ENCODE results near the gene HMGN2.
"Not testable (repeated sequence)": the region's sequence is repeated elsewhere in the genome, so short reads cannot be mapped to it uniquely, and the experiment has no call there.

Gene HMGN2

DNA sequence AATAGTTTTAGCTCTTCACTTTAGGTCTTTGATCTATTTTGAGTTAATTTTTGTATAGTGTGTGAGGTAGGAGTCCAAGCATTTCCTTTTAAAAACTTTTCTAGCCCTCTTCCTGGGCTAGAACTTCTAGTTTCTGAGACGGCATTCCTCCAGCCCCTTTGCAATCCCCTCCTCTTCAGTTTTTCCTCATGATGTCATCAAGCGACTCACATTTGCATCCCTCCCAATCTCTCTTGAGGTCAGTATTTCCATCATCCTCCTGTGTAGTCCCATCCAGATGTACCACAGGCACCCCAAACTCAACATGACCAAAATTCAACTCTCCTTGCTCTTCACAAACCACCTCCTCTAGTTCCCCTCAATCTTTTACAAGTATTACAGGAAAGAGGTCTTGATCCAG lies 10.7 kb downstream of the HMGN2 start:
- H3K4me1 ChIP-seq (ENCODE audit: control insufficient read depth, insufficient read depth, low read length): no peaks in the 10 kb centered on the region
- no peak overlapping the region for H3K9ac ChIP-seq (ENCODE audit: low read length)
- H3K36me3 ChIP-seq (ENCODE audit: control insufficient read depth, insufficient read depth, low read length): no peaks in the 10 kb centered on the region
- no peaks in the 10 kb centered on the region for H3K9me3 ChIP-seq (ENCODE audit: control insufficient read depth, low read length)
- no peak overlapping the region for H3K4me3 ChIP-seq (ENCODE audit: low read length)
- no peaks in the 10 kb centered on the region for H3K27me3 ChIP-seq (ENCODE audit: control insufficient read depth, insufficient read depth, low read length)

DNA sequence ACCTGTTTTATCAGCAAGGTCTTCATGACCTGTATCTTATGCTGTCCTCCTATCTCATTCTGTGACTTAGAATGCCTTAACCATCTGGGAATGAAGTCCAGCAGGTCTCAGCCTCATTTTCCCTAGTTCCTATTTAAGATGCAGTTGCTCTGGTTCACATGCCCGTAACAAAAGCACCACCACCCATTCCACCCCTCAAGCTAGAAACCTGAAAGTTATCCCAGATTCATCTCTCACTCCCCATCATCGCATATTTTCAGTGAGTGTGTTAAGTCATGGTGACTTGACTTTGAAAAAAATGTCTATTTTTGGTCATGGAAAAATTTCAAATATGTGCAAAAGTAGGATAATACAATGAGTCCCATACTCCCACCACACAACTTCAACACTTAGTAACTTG lies 11.7 kb downstream of the HMGN2 start:
- H3K4me3 ChIP-seq (ENCODE audit: low read length): no peak overlapping the region
- H3K27me3 ChIP-seq (ENCODE audit: control insufficient read depth, insufficient read depth, low read length): no peaks in the 10 kb centered on the region
- H3K36me3 ChIP-seq (ENCODE audit: control insufficient read depth, insufficient read depth, low read length): no peaks in the 10 kb centered on the region
- H3K9ac ChIP-seq (ENCODE audit: low read length): no peak overlapping the region
- no peaks in the 10 kb centered on the region for H3K4me1 ChIP-seq (ENCODE audit: control insufficient read depth, insufficient read depth, low read length)
- no peaks in the 10 kb centered on the region for H3K9me3 ChIP-seq (ENCODE audit: control insufficient read depth, low read length)

DNA sequence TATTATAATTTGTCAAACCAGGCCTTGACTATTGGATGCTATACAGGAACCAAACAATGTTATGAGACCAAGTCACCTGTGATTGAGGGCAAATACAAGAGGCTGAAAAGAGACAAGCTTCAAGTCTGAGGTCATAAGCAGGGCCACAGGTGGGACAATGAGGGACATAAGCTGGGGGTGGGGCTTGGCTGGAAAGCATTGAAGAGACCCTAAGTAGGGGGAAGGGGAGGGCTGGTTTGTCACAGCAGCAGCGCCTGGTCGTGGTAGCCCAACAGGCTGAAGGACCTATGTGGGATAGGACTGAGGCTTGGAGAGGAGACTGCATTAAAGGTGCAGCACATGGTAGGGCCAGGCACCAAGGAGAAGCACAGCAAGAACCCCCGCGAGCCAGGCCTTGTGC lies 17.9 kb downstream of the HMGN2 start:
- H3K4me1 ChIP-seq (ENCODE audit: control insufficient read depth, insufficient read depth, low read length): no peaks in the 10 kb centered on the region
- H3K27me3 ChIP-seq (ENCODE audit: control insufficient read depth, insufficient read depth, low read length): peaks cover 3% of the 10 kb centered on the region
- no peak overlapping the region for H3K4me3 ChIP-seq (ENCODE audit: low read length)
- H3K36me3 ChIP-seq (ENCODE audit: control insufficient read depth, insufficient read depth, low read length): no peaks in the 10 kb centered on the region
- no peaks in the 10 kb centered on the region for H3K9me3 ChIP-seq (ENCODE audit: control insufficient read depth, low read length)
- H3K9ac ChIP-seq (ENCODE audit: low read length): no peak overlapping the region

DNA sequence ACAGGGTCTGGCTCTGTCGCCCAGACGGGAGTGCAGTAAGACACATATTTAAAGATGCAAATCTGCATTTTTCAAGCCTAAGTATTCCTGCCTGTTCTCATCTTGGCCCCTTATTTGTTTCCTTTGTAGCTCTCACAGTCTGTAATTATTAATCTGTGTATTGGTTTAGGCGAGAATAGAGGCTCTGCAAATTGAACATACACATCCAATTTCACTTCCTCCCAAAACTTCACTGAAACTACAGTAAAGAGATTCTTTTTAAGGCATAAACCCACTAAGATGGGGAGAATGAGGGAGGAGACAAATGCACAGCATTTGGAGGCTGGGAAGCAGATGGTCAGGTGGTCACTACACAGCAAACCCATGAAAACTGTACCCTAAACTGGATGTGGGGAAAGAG lies 21.0 kb downstream of the HMGN2 start:
- Histone ChIP-seq H3K36me3 (ENCODE audit: control insufficient read depth, insufficient read depth, low read length) (no peaks in the 10 kb centered on the region), H3K9me3 (ENCODE audit: control insufficient read depth, low read length) (no peaks in the 10 kb centered on the region), H3K27me3 (ENCODE audit: control insufficient read depth, insufficient read depth, low read length) (peaks cover 3% of the 10 kb centered on the region), H3K4me3 (ENCODE audit: low read length) (no peak overlapping the region), H3K9ac (ENCODE audit: low read length) (no peak overlapping the region), H3K4me1 (ENCODE audit: control insufficient read depth, insufficient read depth, low read length) (no peaks in the 10 kb centered on the region)

DNA sequence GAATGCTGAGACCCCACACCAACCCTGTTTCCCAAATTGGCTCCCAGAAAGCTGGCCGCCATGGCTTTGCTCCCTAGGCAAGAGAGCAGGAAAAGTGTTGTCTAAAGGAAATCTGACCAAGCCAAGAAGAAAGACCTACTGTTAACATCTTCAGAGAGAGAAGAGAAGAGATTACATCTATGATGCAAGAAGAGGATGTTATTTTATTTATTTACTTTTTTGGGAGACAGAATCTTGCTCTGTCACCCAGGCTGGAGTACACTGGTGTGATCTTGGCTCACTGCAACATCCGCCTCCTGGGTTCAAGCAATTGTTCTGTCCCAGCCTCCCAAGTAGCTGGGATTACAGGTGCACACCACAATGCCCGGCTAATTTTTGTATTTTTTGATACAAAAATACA lies 21.7 kb downstream of the HMGN2 start:
- peaks cover 3% of the 10 kb centered on the region for H3K27me3 ChIP-seq (ENCODE audit: control insufficient read depth, insufficient read depth, low read length)

DNA sequence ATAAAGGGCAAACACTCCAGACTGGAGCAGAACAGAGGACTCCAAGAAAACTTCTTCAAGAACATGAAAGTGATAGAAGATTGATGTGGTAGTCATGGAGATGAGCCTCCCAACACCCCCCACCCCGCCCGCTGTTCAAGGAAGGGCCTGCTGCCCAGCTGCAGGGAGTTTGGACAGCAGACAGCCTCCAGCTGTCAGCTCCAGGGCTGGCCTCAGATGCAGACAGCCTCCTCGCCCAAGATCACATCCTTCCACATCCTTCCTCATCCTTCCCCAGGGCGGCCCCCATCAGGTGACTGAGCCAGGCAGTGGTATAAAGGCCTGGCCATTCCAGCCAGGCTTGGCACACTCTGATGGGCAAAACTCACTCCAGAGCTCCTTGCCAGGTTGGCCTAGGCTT lies 24.6 kb downstream of the HMGN2 start:
- H3K27me3 ChIP-seq (ENCODE audit: control insufficient read depth, insufficient read depth, low read length): no peaks in the 10 kb centered on the region
- H3K36me3 ChIP-seq (ENCODE audit: control insufficient read depth, insufficient read depth, low read length): no peaks in the 10 kb centered on the region
- no peaks in the 10 kb centered on the region for H3K9me3 ChIP-seq (ENCODE audit: control insufficient read depth, low read length)
- H3K4me3 ChIP-seq (ENCODE audit: low read length): no peak overlapping the region
- H3K4me1 ChIP-seq (ENCODE audit: control insufficient read depth, insufficient read depth, low read length): peaks cover 15% of the 10 kb centered on the region
- H3K9ac ChIP-seq (ENCODE audit: low read length): no peak overlapping the region

More for the DNA sequence above, 21.7 kb downstream of the HMGN2 start:
- H3K4me3 ChIP-seq (ENCODE audit: low read length): no peak overlapping the region
- no peaks in the 10 kb centered on the region for H3K4me1 ChIP-seq (ENCODE audit: control insufficient read depth, insufficient read depth, low read length)
- H3K9ac ChIP-seq (ENCODE audit: low read length): no peak overlapping the region
- no peaks in the 10 kb centered on the region for H3K9me3 ChIP-seq (ENCODE audit: control insufficient read depth, low read length)
- no peaks in the 10 kb centered on the region for H3K36me3 ChIP-seq (ENCODE audit: control insufficient read depth, insufficient read depth, low read length)

DNA sequence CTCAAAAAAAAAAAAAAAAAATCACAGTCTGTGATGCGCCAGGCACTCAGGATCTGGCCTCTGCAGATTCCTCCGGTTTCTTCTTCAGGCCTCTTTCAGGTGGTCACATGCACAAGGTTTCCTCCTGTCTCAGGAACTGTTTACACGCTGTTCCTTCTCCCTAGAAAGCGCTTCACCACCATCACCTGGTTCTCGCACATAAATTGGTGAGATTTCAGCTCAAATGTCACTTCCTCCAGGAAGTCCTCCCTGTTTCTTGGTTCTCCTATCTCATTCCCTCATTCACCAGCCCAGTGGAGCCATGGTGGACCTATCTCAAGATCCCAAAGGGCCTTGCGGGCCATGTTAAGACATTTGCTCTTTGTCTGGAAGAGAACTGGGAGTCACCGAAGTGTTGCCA lies 26.7 kb downstream of the HMGN2 start:
- Histone ChIP-seq H3K36me3 (ENCODE audit: control insufficient read depth, insufficient read depth, low read length) (no peaks in the 10 kb centered on the region), H3K4me1 (ENCODE audit: control insufficient read depth, insufficient read depth, low read length) (peaks cover 18% of the 10 kb centered on the region), H3K4me3 (ENCODE audit: low read length) (no peak overlapping the region), H3K27me3 (ENCODE audit: control insufficient read depth, insufficient read depth, low read length) (no peaks in the 10 kb centered on the region), H3K9ac (ENCODE audit: low read length) (no peak overlapping the region), H3K9me3 (ENCODE audit: control insufficient read depth, low read length) (no peaks in the 10 kb centered on the region)

DNA sequence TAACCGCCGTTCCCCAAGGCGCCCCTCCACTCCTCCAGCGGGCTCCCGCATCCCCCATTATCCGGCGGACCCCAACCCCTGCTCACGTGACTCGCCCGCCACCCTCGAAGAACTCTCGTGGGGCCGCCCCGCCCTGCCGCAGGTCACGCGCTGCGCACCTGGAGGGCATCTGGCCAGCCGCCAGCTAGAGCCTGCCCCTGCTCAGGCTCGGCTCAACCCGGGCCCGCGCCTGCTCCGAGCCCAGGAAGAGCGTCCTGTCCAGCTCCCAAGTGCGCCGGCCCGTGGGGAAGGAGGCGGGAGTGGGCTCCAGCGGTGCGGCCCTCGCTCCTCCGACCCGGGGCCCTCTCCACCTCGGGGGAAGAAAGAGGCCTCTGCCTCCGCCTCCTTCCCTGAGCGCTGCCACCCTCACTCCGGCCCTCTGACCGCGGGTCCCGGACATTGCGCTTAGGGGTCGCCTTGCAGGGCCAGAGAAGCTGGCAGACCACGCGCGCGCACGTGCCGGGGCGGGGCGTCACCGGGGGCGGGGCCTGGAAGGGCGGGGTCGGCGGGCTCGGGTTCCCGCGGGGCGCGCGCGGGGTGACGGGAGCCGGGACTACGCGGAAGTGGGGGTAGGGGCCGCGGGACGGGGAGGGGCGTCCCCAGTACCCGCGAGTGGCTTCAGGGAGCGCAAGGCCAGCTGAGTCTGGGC lies 28.4 kb downstream of the HMGN2 start:
- Histone ChIP-seq H3K9ac (ENCODE audit: low read length) (peak overlapping the region; percentile 93), H3K27me3 (ENCODE audit: control insufficient read depth, insufficient read depth, low read length) (no peaks in the 10 kb centered on the region), H3K9me3 (ENCODE audit: control insufficient read depth, low read length) (no peaks in the 10 kb centered on the region), H3K4me1 (ENCODE audit: control insufficient read depth, insufficient read depth, low read length) (peaks cover 18% of the 10 kb centered on the region), H3K36me3 (ENCODE audit: control insufficient read depth, insufficient read depth, low read length) (no peaks in the 10 kb centered on the region), H3K4me3 (ENCODE audit: low read length) (peak overlapping the region; percentile 69)

DNA sequence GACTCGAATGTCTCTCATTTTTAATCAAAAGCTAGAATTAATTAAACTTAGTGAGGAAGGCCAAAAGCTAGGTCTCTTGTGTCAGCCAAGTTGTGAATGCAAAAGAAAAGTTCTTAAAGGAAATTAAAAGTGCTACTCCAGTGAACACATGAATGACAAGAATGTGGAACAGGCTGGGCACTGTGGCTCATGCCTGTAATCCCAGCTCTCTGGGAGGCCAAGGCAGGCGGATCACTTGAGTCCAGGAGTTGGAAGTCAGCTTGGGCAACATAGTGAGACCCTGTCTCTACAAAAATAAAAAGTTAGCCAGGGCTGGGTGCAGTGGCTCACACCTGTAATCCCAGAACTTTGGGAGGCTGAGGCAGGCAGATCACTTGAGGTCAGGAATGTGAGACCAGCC lies 38.5 kb downstream of the HMGN2 start:
- not testable (repeated sequence) for H3K9ac ChIP-seq (ENCODE audit: low read length); H3K4me1 ChIP-seq (ENCODE audit: control insufficient read depth, insufficient read depth, low read length)

DNA sequence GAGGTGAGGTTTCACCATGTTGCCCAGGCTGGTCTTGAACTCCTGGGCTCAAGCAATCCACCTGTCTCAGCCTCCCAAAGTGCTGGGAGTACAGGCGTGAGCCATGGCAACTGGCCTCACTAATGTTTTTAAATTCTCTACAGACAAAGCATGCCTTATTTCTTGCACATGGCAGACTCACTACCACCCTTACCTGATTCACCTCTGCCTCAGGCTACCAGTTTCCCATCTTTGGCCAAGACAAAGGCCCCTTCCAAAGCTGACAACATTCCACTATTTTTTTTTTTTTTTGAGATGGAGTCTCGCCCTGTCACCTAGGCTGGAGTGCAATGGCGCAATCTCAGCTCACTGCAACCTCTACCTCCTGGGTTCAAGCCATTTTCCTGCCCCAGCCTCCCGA lies 43.6 kb downstream of the HMGN2 start:
- H3K9me3 ChIP-seq (ENCODE audit: control insufficient read depth, low read length); H3K36me3 ChIP-seq (ENCODE audit: control insufficient read depth, insufficient read depth, low read length); H3K9ac ChIP-seq (ENCODE audit: low read length); H3K4me3 ChIP-seq (ENCODE audit: low read length); H3K27me3 ChIP-seq (ENCODE audit: control insufficient read depth, insufficient read depth, low read length); H3K4me1 ChIP-seq (ENCODE audit: control insufficient read depth, insufficient read depth, low read length): not testable (repeated sequence)

More for the DNA sequence above, 38.5 kb downstream of the HMGN2 start:
- not testable (repeated sequence) for H3K4me3 ChIP-seq (ENCODE audit: low read length); H3K36me3 ChIP-seq (ENCODE audit: control insufficient read depth, insufficient read depth, low read length); H3K9me3 ChIP-seq (ENCODE audit: control insufficient read depth, low read length); H3K27me3 ChIP-seq (ENCODE audit: control insufficient read depth, insufficient read depth, low read length)

DNA sequence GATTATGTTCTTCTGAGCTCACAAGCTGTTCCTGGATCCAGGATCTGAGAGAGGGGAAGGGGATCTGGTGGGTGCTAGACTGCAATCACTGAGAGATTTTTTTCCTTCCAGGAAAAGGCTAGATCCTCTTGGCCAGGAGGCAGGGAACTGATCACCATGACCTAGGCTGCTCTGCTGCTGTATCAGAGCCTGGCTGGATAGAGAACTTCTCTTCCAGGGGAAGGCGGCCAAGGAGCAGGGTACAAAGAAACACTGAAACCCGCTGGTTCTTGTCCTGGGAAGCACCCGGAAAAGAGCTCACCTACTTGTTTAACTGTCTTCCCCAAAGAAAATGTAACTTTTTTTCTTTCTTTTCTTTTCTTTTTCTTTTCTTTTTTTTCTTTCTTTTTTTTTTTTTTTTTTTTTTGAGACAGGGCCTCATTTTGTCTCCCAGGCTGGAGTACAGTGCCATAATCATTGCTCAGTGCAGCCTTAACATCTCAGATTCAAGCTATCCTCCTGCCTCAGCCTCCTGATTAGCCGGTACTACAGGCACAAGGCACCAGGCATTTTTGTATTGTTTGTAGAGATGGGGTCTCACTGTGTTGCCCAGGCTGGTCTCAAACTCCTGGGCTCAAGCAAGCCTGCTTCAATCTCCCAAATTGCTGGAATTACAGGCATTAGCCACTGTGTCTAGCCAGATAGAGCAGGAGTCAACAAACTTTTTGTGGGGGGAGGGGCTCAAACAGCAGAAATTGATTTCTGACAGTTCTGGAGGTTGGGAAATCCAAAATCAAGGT lies 44.9 kb downstream of the HMGN2 start:
- H3K4me1 ChIP-seq (ENCODE audit: control insufficient read depth, insufficient read depth, low read length): no peaks in the 10 kb centered on the region
- peaks cover 4% of the 10 kb centered on the region for H3K27me3 ChIP-seq (ENCODE audit: control insufficient read depth, insufficient read depth, low read length)
- no peak overlapping the region for H3K4me3 ChIP-seq (ENCODE audit: low read length)
- no peaks in the 10 kb centered on the region for H3K9me3 ChIP-seq (ENCODE audit: control insufficient read depth, low read length)
- no peaks in the 10 kb centered on the region for H3K36me3 ChIP-seq (ENCODE audit: control insufficient read depth, insufficient read depth, low read length)
- H3K9ac ChIP-seq (ENCODE audit: low read length): no peak overlapping the region

DNA sequence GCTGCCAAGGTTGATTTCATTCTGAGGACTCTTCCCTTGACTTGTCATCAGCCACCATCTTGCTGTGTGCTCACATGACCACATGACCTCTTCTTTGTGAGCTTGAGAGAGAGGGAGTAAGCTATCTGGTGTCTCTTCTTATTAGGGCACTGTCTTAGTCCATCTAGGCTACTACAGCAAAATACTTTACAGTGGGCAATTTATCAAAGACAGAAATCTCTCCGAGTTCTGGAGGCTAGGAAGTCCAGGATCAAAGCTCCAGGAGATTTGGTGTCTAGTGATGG lies 45.5 kb downstream of the HMGN2 start:
- H3K27me3 ChIP-seq (ENCODE audit: control insufficient read depth, insufficient read depth, low read length): peaks cover 6% of the 10 kb centered on the region
- H3K9me3 ChIP-seq (ENCODE audit: control insufficient read depth, low read length): no peaks in the 10 kb centered on the region
- H3K9ac ChIP-seq (ENCODE audit: low read length): no peak overlapping the region
- H3K4me3 ChIP-seq (ENCODE audit: low read length): no peak overlapping the region
- H3K4me1 ChIP-seq (ENCODE audit: control insufficient read depth, insufficient read depth, low read length): no peaks in the 10 kb centered on the region
- H3K36me3 ChIP-seq (ENCODE audit: control insufficient read depth, insufficient read depth, low read length): no peaks in the 10 kb centered on the region
